C4-2B (cell line): ENCODE measurements around the gene TMEM263.

Source experiments
- H3K27ac ChIP-seq: fragments of 450-650 bp; 2 replicates; pipeline ENCODE4 v1.5.1; 2017
- CTCF ChIP-seq: fragments of 450-650 bp; conservative IDR thresholded peaks from 2 replicates; pipeline ENCODE4 v1.5.1; 2017; ENCODE audit warnings: mild to moderate bottlenecking
- ZFX ChIP-seq: fragments of 450-650 bp; IDR thresholded peaks from 2 replicates; pipeline ENCODE4 v1.6.1; 2017

TMEM263 gene

DNA sequence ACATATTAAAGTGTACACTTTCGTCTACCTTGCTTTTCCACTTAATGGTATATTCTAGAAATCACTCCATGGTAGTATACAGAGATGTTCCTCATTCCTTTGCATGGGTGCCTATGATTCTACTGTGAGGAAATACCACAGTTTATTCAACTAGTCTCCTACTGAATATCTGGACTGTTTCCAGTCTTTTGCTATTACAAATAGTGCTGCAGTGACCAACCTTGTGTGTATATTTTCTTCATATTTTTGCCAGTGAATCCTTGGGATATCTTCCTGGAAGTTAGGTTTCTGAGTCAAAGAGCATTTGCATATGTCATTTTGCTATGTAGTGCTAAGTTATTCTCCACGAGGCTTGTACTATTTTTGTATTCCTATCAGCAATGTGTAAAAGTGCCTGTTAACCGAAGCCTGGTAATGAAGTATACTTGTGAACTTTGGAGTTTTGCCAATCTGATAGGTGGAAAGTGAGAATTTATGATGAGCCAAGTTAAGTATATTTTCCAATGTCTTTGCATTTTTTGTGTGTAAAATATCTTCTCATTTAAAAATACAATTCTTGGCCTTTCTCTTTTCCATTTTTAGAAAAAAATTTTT lies 31.3 kb upstream of the TMEM263 start:
- no peak overlapping the region for H3K27ac ChIP-seq
- TF ChIP-seq ZFX: no peak

GRCh38 chr12:106926657-106927056 lies 29.1 kb upstream of the TMEM263 start:
- TF ChIP-seq ZFX (no peak), CTCF (no peak)
- no peak overlapping the region for H3K27ac ChIP-seq

DNA sequence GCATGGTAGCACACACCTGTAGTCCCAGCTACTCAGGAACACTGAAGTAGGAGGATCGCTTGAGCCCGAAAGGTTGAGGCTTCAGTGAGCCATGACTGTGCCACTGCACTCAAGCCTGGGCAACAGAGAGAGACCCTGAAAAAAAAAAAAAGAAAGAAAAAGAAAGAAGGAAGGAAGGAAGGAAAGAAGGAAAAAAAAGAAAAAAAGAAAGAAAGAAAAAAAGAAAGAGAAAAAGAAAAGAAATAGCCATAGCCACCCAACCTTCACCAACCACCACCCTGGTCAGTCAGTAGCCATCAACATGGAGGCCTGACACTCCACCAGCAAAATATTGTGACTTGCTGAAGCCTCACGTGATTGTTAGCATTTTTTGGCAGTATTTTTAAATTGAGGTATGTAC lies 21.4 kb upstream of the TMEM263 start:
- H3K27ac ChIP-seq: no peak overlapping the region
- no peak for TF ChIP-seq ZFX
- TF ChIP-seq CTCF: no peak

DNA sequence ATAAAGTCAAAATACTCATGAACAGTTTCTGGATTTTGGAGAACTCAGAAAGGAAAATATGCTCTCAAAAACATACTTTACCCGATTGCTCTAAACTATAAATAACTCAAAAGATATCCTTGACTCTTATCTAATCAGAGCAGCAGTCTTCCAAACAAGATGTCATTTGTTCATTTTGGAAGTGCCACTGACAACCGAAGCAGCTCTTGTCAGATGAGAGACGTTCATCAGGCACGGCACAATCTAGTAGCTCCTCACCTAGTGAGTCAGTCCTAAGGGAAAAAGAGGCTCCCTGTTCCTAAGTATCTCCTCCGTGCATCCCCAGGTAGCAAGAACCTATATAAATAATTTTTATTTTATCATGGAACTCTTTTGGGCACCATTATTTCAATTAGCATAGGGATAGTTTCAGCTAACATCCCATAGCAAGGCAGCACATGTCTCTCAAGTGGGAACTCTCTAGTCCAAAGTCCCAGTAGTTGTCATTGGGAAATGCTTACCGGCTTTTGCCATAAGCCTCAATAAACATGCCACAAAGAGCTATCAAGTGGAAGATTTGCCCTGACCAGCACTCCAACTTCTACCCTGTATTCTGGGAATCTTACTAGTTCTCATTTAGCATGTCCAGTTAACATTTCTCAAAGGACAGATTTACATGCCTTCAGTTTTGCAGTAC lies 14.1 kb upstream of the TMEM263 start:
- no peak for TF ChIP-seq CTCF
- no peak for TF ChIP-seq ZFX
- H3K27ac ChIP-seq: no peak overlapping the region

- TF ChIP-seq ZFX (no peak), CTCF (no peak)
- H3K27ac ChIP-seq: no peak overlapping the region
Measured at GRCh38 chr12:106942775-106943174, 12.9 kb upstream of the TMEM263 start.

DNA sequence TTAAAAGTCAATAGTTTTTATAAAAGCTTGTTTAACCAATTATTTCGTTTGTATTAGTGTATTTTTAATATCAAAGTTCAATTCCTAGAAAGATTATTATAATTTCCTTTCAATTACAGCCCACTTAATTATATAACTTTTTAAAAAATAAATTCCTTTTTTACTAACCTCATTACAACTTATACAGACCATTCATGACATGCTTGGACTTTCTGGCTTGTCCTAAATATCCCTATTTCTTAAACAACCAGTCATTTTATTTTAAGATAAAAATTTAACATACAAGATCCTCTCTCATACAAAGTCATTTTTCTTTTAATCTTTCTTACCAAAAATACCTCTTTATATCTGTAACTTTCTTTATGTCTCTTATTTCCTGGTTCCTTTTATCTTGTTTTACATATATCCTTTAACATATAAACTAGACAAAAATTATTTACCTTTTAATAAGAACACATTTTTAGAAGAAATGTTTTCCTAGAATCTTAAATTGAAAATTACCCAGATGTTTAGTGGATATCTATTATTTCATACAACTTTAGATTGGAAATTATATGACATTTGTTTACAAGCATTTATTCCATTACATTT lies 10.4 kb upstream of the TMEM263 start:
- no peak overlapping the region for H3K27ac ChIP-seq
- TF ChIP-seq ZFX (no peak), CTCF (no peak)

GRCh38 chr12:106947461-106947860 lies 8.2 kb upstream of the TMEM263 start:
- TF ChIP-seq ZFX (no peak), CTCF (no peak)
- no peak overlapping the region for H3K27ac ChIP-seq

GRCh38 chr12:106950591-106950990 lies 5.1 kb upstream of the TMEM263 start:
- no peak for TF ChIP-seq CTCF
- no peak for TF ChIP-seq ZFX
- no peak overlapping the region for H3K27ac ChIP-seq
